ENCODE measurements around the gene AIMP1.

The AIMP1 gene

GRCh38 chr4:106315968-106316772 is at the start of gene AIMP1, which contains the start of gene TBCK:
Gene AIMP1, plus strand, starts transcription at chr4:106316550. Its CDS starts 8,460 bp downstream, at chr4:106325010.
Gene TBCK, minus strand, starts transcription at chr4:106316209. Its CDS starts 7,249 bp downstream, at chr4:106308960.
- peak; percentile 89 for DNase-seq (ENCODE audit: low spot score)

DNA sequence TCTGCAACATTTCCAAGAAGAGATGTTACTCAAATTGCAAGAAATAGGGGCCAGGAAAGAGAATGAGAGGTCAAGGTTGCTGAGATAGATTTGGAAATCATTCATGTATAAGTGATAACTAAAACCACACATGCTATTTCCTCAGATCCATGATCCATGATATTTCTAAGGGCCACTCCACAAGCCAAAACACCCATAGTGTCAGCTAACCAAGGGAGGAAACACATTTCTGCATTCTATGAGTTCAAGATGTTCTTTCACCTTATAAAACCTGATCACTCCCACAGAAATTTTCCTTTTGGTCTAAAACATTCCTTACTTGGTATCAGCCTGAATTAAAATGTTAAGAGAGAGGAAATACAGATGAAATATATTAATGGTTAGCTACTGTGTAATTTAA is 47.6 kb upstream of the AIMP1 start:
- no peak for DNase-seq (ENCODE audit: low spot score)

DNA sequence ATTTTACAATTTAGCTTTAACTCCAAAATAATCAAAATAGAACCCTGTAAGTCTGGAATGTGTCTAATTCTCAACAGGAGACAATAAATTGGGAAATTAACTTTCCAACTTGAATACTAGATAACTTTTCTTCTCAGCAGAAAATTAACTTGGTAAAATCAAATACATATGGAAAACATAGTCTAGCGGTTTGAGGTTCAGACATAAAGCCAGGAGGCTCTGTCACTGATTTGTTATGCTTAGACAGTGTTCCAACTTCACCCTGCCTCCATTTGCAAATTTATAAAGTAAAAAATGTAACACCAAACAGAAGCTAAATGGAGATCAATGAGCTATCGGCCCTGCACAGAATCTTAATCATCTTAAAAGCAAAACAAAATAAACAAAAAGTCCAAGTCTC is 46.6 kb upstream of the AIMP1 start:
- no peak for DNase-seq (ENCODE audit: low spot score)

- no peak for DNase-seq (ENCODE audit: low spot score)
Observed at GRCh38 chr4:106270736-106271135, 45.6 kb upstream of the AIMP1 start.

DNA sequence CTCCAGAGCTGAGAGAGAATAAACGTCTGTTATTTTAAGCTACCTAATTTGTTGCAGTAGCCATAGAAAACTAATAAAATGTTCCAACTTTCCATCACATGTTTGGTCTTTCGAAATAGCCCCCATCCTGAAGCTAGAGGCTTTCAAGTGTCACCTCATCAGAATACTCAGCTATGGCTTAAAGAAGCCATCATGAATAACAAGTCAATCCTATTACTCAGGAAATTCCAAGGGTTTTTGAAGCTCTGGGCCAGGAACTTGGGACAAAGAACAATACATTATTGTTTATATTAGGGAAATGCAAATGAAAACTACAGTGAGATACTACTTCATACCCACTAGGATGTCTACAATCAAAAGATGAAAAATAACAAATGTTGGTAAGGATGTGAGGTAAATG is 42.5 kb upstream of the AIMP1 start:
- no peak for DNase-seq (ENCODE audit: low spot score)

DNA sequence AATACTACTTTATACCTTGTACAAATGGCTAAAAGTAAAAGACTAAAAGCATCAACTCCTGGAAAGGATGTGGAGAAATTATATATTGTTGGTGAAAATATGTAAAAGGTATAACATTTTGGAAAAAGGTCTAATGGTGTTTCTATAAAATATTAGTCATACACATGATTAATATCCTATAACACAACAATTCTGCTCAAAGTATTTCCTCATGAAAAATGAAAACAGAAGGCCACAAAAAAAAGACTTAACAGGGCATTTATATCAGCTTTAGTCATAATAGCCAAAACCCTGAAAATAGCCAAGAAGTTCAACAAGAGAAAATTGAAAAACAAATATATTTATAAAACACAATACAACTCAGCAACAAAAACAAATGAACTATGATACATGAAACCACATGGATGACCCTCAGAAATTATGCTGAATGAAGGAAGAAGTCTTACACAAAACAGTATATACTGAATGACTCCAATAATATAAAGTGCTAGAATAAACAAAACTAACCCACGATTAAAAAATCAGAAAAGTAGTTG is 39.1 kb upstream of the AIMP1 start:
- DNase-seq (ENCODE audit: low spot score) = no peak

DNA sequence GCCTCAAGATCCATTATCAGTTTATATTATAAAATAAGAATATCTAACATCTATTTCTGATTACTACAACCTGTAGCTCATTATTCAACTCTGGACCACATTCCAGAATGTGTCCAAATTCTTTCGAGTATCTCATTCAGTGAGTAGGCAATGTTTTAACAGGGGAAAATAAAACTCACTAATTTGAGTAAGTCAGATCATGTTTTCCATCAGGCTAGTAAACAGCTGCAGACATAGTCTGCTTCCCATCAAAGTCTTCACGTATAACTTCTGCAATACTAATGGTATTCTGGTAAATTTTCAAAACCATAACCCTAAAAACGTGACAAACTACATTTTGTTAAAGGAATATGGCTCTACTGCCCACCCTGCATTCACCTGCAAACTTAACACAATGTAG is 32.1 kb upstream of the AIMP1 start:
- DNase-seq (ENCODE audit: low spot score) = no peak

DNA sequence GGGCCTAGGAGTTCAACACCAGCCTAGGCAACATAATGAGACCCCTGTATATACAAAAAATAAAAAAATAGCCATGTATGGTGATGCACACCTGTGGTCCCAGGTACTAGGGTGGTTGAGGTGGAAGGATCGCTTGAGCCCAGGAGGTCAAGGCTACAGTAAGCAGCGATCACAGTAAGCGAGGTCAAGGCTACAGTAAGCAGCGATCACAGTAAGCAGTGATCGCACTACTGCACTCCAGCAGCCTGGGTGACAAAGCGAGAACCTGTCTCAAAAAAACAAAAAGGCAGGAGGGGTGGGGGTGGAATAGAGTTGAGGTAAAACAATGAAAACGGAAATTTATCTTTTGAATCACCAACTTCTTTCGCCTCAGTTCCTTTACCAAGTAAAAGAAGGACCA is 29.7 kb upstream of the AIMP1 start:
- DNase-seq (ENCODE audit: low spot score) = no peak

- no peak for DNase-seq (ENCODE audit: low spot score)
Observed at GRCh38 chr4:106287353-106287969, 28.9 kb upstream of the AIMP1 start.

GRCh38 chr4:106289737-106290136 is 26.6 kb upstream of the AIMP1 start:
- no peak for DNase-seq (ENCODE audit: low spot score)

- DNase-seq (ENCODE audit: low spot score) = no peak
Observed at GRCh38 chr4:106291678-106292077, 24.7 kb upstream of the AIMP1 start.

GRCh38 chr4:106294062-106294461 is 22.3 kb upstream of the AIMP1 start:
- no peak for DNase-seq (ENCODE audit: low spot score)

DNA sequence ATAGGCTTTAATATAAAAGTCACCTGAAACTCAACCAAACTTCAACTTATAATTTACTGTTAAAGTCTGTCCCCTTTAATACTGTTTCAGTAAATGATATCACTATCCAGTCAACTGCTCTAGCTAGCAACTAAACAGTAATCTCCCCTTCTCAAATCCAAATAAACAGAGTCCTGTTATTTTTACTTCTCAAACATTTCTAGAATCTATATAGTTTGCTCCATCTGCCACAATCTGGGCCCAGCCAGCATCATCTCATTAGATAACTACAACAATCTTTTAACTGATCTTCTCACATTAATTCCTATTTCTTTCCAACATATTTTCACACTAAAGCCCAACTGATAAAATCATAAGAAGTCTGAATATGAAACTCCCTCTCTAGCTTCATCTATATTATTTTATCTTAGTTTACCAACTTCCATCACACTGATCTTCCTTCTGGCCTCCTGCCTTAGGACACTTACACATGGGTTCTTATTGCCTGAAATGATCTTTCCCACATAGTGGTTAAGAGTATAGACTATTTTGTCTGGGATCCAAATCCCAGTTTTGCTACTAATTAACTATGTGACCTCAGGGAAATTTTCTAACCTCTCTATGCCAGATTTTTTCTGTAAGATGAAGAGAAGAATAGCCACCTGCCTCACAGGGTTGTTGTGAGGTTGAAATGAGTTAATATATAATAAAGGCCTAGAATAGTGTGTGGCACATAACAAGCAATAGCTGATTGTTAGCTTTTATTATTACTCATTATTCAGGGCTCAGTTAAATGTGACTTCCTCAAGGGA is 18.9 kb upstream of the AIMP1 start:
- no peak for DNase-seq (ENCODE audit: low spot score)

GRCh38 chr4:106299977-106300376 is 16.4 kb upstream of the AIMP1 start:
- DNase-seq (ENCODE audit: low spot score) = no peak

GRCh38 chr4:106301393-106302061 is 14.8 kb upstream of the AIMP1 start:
- no peak for DNase-seq (ENCODE audit: low spot score)

- DNase-seq (ENCODE audit: low spot score) = no peak
Observed at GRCh38 chr4:106302062-106302438, 14.3 kb upstream of the AIMP1 start.

- DNase-seq (ENCODE audit: low spot score) = no peak
Observed at GRCh38 chr4:106303548-106304281, 12.6 kb upstream of the AIMP1 start.

DNA sequence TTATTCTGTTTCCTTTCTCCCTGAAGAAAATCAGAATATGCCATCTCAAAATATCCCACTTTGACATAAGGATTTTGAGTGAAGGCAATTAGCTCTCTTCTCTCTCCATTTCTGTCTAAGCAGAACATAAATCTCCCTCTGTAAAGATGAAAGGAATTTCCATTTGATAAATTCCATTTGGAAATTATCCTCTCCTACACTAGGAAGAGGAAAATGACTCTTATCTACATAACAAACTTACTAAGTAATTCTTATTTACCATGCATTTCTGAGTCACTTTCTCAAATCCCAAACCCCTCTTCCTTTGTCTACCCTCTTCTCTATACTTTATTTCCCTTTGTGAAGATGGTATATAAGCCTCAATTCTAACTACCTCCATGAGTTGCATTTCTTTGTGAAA is 11.7 kb upstream of the AIMP1 start:
- DNase-seq (ENCODE audit: low spot score) = no peak

DNA sequence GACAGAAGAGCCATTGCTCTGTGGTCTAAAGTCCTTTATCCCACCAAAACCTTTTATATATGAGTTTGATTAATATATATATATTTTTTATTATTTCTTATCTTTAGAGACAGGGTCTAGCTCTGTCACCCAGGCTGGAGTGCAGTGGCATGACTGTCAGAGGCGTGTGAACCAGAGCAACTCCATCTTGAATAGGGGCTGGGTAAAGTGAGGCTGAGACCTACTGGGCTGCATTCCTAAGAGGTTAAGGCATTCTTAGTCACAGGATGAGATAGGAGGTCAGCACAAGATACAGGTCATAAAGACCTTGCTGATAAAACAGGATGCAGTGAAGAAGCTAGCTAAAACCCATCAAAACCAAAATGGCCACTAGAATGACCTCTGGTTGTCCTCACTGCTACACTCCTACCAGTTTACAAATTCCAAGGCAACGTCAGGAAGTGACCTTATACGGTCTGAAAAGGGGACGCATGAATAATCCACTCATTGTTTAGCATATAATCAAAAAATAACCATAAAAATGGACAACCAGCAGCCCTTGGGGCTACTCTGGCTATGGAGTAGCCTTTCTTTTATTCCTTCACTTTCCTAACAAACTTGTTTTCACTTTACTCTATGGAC is 10.8 kb upstream of the AIMP1 start:
- no peak for DNase-seq (ENCODE audit: low spot score)

DNA sequence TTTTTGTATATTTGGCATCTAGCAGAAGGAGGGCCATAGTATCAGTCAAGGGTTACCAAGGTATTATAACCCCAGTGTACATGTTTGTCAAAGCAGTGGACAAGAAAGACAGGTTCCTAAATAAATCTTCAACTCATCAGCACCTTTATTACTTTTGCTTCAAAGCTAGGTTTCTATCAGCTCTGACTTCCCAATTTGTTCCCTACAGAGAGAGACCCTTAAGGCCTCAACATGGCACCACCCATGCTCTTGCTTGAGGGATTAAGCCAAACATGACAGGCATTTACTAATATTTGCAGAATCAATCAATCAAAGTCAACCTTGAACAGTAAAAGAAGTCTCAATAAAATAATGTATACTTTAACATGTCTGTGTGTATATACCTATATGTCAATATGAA is 9.8 kb upstream of the AIMP1 start:
- no peak for DNase-seq (ENCODE audit: low spot score)

GRCh38 chr4:106312377-106312776 is 4.0 kb upstream of the AIMP1 start:
- no peak for DNase-seq (ENCODE audit: low spot score)

All from activated CD4-positive, alpha-beta T cell treated with anti-CD3 and anti-CD28 coated beads, Interleukin-2, Interleukin-4, amounts not matched to agents 100 ng/mL and 50 ng/mL, durations not matched to agents 16 hours and 8 hours (primary cell).